ENCODE results near the gene IMPACT.

The IMPACT gene

DNA sequence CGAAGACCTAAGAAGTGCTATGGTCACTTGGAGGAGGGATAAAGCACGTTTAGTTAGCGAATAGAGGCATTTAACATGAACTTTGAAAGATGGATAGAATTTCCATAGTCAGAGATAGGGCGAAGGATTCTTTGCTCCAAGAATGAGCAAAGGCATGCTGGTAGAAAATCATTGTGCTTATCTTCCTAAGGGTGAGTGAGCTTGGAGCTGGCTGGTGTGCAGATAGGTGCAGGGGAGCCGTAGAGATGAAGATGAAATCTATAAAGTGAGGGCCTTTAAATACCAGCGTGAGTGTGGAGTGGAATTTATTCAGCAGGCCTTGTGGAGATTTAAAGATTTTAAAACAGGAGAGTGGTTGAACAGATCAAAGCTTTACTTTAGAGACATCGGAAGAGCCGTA, 35.5 kb downstream of the IMPACT start:
- Histone ChIP-seq H3K4me3 (ENCODE audit: insufficient read length, low read depth) (no peak overlapping the region), H3K4me1 (ENCODE audit: insufficient read depth, insufficient read length) (peaks cover 2% of the 10 kb centered on the region), H3K9me3 (ENCODE audit: insufficient read depth, low read length) (no peaks in the 10 kb centered on the region), H3K27me3 (ENCODE audit: insufficient read depth, insufficient read length) (no peaks in the 10 kb centered on the region), H3K9ac (ENCODE audit: insufficient read length, low read depth) (no peak overlapping the region), H3K36me3 (ENCODE audit: insufficient read depth, insufficient read length, low read length) (no peaks in the 10 kb centered on the region)
- TF ChIP-seq SUZ12 (IDR thresholded peaks at IDR 0.05; ENCODE audit: extremely low read depth, insufficient read depth, insufficient read length) = no peak
- TF ChIP-seq ZNF274 (IDR thresholded peaks at IDR 0.05; ENCODE audit: low read depth, low read length) = no peak
- TF ChIP-seq YY1 (IDR thresholded peaks at IDR 0.05; ENCODE audit: insufficient read depth, insufficient read length) = no peak
- no peak for DNase-seq (ENCODE audit: low read depth, low spot score)

DNA sequence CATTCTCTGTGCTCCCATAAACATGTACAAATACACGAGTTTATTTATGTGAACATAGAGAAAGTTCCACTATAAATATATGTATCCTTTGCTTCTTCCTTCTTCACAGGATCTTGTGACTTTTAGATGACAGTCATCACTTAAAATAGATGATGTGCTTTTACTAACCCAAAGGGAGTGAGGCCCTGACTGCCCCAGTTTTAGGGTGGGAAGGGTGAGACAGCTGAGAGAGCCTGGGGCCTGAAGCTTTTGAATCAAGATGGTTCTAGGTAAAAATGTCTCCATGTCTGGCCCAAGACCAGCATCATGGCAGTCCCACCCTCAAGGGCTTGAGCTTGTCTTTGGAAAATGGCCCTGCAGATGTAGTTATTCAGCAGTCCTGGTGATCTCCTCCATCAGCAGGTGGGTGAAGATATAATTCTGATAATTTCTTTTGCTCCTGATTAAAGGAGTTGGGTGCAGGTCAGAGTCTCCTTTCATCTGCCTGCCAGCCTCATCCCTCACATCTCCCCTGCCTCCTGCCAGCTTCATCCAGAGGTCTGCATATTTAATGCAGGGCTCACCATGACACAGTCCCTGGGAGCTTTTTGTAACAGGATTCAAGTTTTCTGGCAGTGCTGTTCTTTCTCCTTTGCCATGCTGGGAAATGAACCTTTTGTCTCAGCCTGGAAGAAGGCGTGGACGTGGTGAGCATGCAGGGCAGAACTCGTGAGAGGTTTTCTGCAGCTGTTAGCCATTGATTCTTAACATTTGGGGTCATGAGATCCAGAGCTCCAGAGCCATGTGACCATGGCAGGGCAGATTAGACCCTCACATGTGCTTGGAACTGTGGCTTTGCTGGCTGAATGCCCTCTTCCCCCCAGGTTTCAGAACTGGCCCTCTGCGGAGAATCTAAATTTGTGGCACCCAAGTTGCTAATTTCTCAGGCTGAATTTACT, 36.6 kb downstream of the IMPACT start:
- Histone ChIP-seq H3K4me3 (ENCODE audit: insufficient read length, low read depth) (no peak overlapping the region), H3K9ac (ENCODE audit: insufficient read length, low read depth) (no peak overlapping the region), H3K4me1 (ENCODE audit: insufficient read depth, insufficient read length) (peaks cover 2% of the 10 kb centered on the region), H3K36me3 (ENCODE audit: insufficient read depth, insufficient read length, low read length) (no peaks in the 10 kb centered on the region), H3K27me3 (ENCODE audit: insufficient read depth, insufficient read length) (no peaks in the 10 kb centered on the region), H3K9me3 (ENCODE audit: insufficient read depth, low read length) (no peaks in the 10 kb centered on the region)
- no peak for DNase-seq (ENCODE audit: low read depth, low spot score)
- TF ChIP-seq YY1 (IDR thresholded peaks at IDR 0.05; ENCODE audit: insufficient read depth, insufficient read length) (no peak), SUZ12 (IDR thresholded peaks at IDR 0.05; ENCODE audit: extremely low read depth, insufficient read depth, insufficient read length) (no peak), ZNF274 (IDR thresholded peaks at IDR 0.05; ENCODE audit: low read depth, low read length) (no peak)

DNA sequence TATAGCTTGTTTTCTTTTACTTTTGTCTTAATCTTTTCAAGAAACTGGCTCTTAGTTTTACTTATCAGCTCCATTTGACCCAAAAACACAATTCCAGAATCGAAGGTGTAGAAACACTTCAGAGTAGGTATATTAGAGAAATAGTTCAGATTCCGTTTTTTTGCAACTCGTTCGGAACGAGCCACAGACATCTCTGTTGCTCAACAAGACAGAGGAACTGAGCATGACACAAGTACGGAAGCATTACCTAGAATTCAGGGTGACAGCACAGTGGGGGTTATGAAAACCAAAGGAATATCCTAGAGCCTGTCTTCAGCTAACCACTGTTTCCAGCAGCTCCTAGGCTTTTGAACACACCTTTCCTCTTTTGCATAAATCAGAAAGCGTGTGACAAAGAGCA, 39.0 kb downstream of the IMPACT start:
- Histone ChIP-seq H3K36me3 (ENCODE audit: insufficient read depth, insufficient read length, low read length) (no peaks in the 10 kb centered on the region), H3K9me3 (ENCODE audit: insufficient read depth, low read length) (no peaks in the 10 kb centered on the region), H3K4me1 (ENCODE audit: insufficient read depth, insufficient read length) (peaks cover 2% of the 10 kb centered on the region), H3K9ac (ENCODE audit: insufficient read length, low read depth) (no peak overlapping the region), H3K27me3 (ENCODE audit: insufficient read depth, insufficient read length) (no peaks in the 10 kb centered on the region), H3K4me3 (ENCODE audit: insufficient read length, low read depth) (no peak overlapping the region)
- DNase-seq (ENCODE audit: low read depth, low spot score) = no peak
- TF ChIP-seq ZNF274 (IDR thresholded peaks at IDR 0.05; ENCODE audit: low read depth, low read length) (no peak), SUZ12 (IDR thresholded peaks at IDR 0.05; ENCODE audit: extremely low read depth, insufficient read depth, insufficient read length) (no peak), YY1 (IDR thresholded peaks at IDR 0.05; ENCODE audit: insufficient read depth, insufficient read length) (no peak)

DNA sequence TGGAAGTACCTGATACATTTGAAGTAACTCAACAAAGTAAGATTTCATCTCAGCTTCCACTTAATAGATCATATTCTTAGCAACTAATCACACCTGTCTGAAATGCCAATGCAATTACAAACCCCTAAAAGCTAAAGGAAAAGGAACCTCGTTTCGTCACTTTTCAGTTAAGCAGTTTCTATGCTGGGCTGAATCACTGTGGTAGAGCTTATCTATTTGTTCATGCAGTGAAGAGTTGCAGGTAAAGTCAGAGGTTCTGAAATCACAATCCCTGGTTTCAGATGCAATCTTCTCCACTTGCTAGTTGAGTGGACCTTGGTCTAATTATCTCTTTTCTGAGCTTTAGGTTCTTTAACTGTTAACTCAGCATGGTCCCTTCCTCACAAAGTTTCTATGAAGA, 40.3 kb downstream of the IMPACT start:
- TF ChIP-seq SUZ12 (IDR thresholded peaks at IDR 0.05; ENCODE audit: extremely low read depth, insufficient read depth, insufficient read length) (no peak), ZNF274 (IDR thresholded peaks at IDR 0.05; ENCODE audit: low read depth, low read length) (no peak), YY1 (IDR thresholded peaks at IDR 0.05; ENCODE audit: insufficient read depth, insufficient read length) (no peak)
- H3K9me3 ChIP-seq (ENCODE audit: insufficient read depth, low read length) = no peaks in the 10 kb centered on the region
- no peak overlapping the region for H3K9ac ChIP-seq (ENCODE audit: insufficient read length, low read depth)
- no peak overlapping the region for H3K4me3 ChIP-seq (ENCODE audit: insufficient read length, low read depth)
- H3K4me1 ChIP-seq (ENCODE audit: insufficient read depth, insufficient read length) = peaks cover 2% of the 10 kb centered on the region
- no peaks in the 10 kb centered on the region for H3K36me3 ChIP-seq (ENCODE audit: insufficient read depth, insufficient read length, low read length)
- DNase-seq (ENCODE audit: low read depth, low spot score) = no peak
- H3K27me3 ChIP-seq (ENCODE audit: insufficient read depth, insufficient read length) = no peaks in the 10 kb centered on the region

DNA sequence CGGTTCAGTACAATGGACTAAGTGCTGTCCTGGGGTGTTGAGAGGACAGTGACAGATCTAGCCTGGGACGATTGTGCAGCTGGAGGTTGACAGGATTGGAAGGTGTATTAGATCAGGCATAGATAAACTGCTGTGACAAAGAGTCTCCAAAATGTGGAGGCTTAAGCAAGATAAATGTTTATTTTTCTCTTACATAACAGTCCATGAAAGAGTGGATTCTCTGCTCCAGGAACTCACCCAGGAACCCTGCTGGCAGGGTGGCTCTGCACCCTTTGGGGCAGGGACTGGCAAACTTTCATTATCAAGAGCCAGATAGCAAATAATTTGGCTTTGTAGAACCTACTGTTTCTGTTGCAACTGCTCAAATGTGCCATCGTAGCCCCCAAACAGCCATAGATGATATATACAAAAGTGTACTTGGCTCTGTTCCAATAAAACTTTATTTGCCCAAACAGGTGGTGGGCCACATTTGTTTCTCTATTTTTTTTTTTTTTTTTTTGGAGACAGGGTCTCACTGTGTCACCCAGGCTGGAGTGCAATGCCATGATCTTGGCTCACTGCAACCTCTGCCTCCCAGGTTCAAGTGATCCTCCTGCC, 43.6 kb downstream of the IMPACT start:
- H3K9me3 ChIP-seq (ENCODE audit: insufficient read depth, low read length) = no peaks in the 10 kb centered on the region
- H3K9ac ChIP-seq (ENCODE audit: insufficient read length, low read depth) = no peak overlapping the region
- H3K4me1 ChIP-seq (ENCODE audit: insufficient read depth, insufficient read length) = peaks cover 2% of the 10 kb centered on the region
- H3K4me3 ChIP-seq (ENCODE audit: insufficient read length, low read depth) = no peak overlapping the region
- TF ChIP-seq SUZ12 (IDR thresholded peaks at IDR 0.05; ENCODE audit: extremely low read depth, insufficient read depth, insufficient read length) = no peak
- no peak for TF ChIP-seq YY1 (IDR thresholded peaks at IDR 0.05; ENCODE audit: insufficient read depth, insufficient read length)
- TF ChIP-seq ZNF274 (IDR thresholded peaks at IDR 0.05; ENCODE audit: low read depth, low read length) = no peak
- no peak for DNase-seq (ENCODE audit: low read depth, low spot score)
- no peaks in the 10 kb centered on the region for H3K36me3 ChIP-seq (ENCODE audit: insufficient read depth, insufficient read length, low read length)
- no peaks in the 10 kb centered on the region for H3K27me3 ChIP-seq (ENCODE audit: insufficient read depth, insufficient read length)

DNA sequence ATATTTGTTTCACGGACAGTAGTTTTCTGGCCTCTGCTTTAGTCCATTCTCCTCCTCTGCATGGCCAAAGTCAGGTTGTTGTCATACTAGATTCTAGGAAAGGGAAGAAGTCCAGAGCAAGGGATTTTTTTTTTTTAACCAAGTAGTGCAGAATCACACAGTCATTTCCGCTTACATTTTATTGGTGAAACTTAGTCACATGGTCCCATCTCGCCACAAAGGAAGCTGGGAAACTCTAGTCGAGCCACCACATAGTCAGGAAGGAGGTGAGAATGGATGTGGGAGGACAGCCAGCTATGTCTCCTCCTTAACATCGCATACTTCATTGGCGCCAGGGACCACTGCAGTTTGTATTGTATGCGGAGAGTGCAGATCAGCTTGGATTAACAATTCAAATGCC, 44.3 kb downstream of the IMPACT start:
- Histone ChIP-seq H3K9me3 (ENCODE audit: insufficient read depth, low read length) (no peaks in the 10 kb centered on the region), H3K9ac (ENCODE audit: insufficient read length, low read depth) (no peak overlapping the region), H3K4me3 (ENCODE audit: insufficient read length, low read depth) (no peak overlapping the region), H3K36me3 (ENCODE audit: insufficient read depth, insufficient read length, low read length) (no peaks in the 10 kb centered on the region), H3K4me1 (ENCODE audit: insufficient read depth, insufficient read length) (peaks cover 2% of the 10 kb centered on the region), H3K27me3 (ENCODE audit: insufficient read depth, insufficient read length) (no peaks in the 10 kb centered on the region)
- no peak for DNase-seq (ENCODE audit: low read depth, low spot score)
- TF ChIP-seq SUZ12 (IDR thresholded peaks at IDR 0.05; ENCODE audit: extremely low read depth, insufficient read depth, insufficient read length) = no peak
- TF ChIP-seq ZNF274 (IDR thresholded peaks at IDR 0.05; ENCODE audit: low read depth, low read length) = no peak
- no peak for TF ChIP-seq YY1 (IDR thresholded peaks at IDR 0.05; ENCODE audit: insufficient read depth, insufficient read length)

DNA sequence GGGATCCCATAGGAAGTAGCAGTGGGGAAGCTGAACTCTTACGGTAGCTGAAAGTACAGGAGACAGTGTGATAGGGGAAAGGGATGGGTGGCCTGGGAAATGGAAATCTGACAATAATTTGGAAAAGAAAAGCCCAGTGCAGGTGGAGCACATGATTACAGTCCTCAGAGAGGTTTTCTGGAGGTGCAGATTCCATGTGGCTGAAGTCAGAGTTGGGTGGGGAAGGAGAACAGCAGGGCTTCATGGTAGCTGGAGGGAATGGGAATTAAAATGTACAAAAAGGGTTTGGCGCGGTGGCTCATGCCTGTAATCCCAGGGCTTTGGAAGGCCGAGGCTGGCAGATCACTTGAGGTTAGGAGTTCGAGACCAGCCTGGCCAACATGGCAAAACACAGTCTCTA, 46.1 kb downstream of the IMPACT start:
- DNase-seq (ENCODE audit: low read depth, low spot score) = no peak
- no peak overlapping the region for H3K4me3 ChIP-seq (ENCODE audit: insufficient read length, low read depth)
- H3K9ac ChIP-seq (ENCODE audit: insufficient read length, low read depth) = no peak overlapping the region
- no peaks in the 10 kb centered on the region for H3K9me3 ChIP-seq (ENCODE audit: insufficient read depth, low read length)
- H3K4me1 ChIP-seq (ENCODE audit: insufficient read depth, insufficient read length) = peaks cover 2% of the 10 kb centered on the region
- H3K27me3 ChIP-seq (ENCODE audit: insufficient read depth, insufficient read length) = no peaks in the 10 kb centered on the region
- no peaks in the 10 kb centered on the region for H3K36me3 ChIP-seq (ENCODE audit: insufficient read depth, insufficient read length, low read length)
- no peak for TF ChIP-seq YY1 (IDR thresholded peaks at IDR 0.05; ENCODE audit: insufficient read depth, insufficient read length)
- TF ChIP-seq ZNF274 (IDR thresholded peaks at IDR 0.05; ENCODE audit: low read depth, low read length) = no peak
- TF ChIP-seq SUZ12 (IDR thresholded peaks at IDR 0.05; ENCODE audit: extremely low read depth, insufficient read depth, insufficient read length) = no peak
